ENCODE measurements around the gene COL26A1.

DNA sequence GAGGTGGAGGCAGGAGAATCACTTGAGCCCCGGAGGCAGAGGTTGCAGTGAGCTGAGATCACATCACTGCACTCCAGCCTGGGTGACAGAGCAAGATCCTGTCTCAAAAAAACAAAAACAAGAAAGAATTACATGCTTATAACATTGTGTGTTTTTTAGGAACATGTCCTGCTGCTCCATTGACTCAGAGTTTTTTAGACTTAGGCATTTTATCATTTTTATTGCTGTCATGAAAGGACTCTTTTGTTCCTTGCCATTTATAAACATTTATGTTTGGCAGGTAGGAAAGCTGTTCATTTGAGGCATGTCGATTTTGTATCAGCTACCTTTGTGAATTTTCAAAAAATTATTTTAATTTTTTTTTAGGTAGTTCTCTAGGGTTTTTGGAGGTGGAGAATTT is 20.3 kb downstream of the COL26A1 start:
- TF ChIP-seq, protein P1, sequence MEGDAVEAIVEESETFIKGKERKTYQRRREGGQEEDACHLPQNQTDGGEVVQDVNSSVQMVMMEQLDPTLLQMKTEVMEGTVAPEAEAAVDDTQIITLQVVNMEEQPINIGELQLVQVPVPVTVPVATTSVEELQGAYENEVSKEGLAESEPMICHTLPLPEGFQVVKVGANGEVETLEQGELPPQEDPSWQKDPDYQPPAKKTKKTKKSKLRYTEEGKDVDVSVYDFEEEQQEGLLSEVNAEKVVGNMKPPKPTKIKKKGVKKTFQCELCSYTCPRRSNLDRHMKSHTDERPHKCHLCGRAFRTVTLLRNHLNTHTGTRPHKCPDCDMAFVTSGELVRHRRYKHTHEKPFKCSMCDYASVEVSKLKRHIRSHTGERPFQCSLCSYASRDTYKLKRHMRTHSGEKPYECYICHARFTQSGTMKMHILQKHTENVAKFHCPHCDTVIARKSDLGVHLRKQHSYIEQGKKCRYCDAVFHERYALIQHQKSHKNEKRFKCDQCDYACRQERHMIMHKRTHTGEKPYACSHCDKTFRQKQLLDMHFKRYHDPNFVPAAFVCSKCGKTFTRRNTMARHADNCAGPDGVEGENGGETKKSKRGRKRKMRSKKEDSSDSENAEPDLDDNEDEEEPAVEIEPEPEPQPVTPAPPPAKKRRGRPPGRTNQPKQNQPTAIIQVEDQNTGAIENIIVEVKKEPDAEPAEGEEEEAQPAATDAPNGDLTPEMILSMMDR (IDR thresholded peaks at IDR 0.05; ENCODE audit: poor library complexity) = no peak
- no peak for TF ChIP-seq EZH2 (IDR thresholded peaks at IDR 0.05; ENCODE audit: borderline replicate concordance)
- TF ChIP-seq EZH2phosphoT487 (IDR thresholded peaks at IDR 0.05; ENCODE audit: low read depth, severe bottlenecking, unreplicated experiment) = no peak
